ENCODE results near the gene BCAN. TPM values are rescaled to one million over a fixed set of nuclear protein-coding genes. Genes with fewer than 3 reads are reported as not detected.

BCAN gene
- total and polyA plus RNA-seq, 2 of the 8 experiments (the other 6 are each of a cell fraction or from before 2014, with no cell fraction given): 4.5 to 24.0 TPM

- peaks cover 0 to 6% of the 10 kb centered on the region in 2 experiments for H4K20me1 ChIP-seq (replicated peaks in 1 of 2; ENCODE audit: control insufficient read depth in 1 of 2, insufficient read depth in 2 of 2, low read length in 2 of 2)
- no peak overlapping the region for H3K14ac ChIP-seq (ENCODE audit: insufficient read length)
- FAIRE-seq (no peak), DNase-seq (ENCODE audit: low read depth in 1 of 2, low spot score in 2 of 2) (no peak)
- TF ChIP-seq KDM1A (IDR thresholded peaks at IDR 0.05; ENCODE audit: borderline replicate concordance, low read length): peak; percentile 88
- TF ChIP-seq KDM5A (IDR thresholded peaks at IDR 0.05; ENCODE audit: low read length): no peak
- TF ChIP-seq HDAC2 (IDR thresholded peaks at IDR 0.05; ENCODE audit: borderline replicate concordance in 1 of 2, low read depth in 2 of 2, low read length in 2 of 2): 0 out of 4 replicates have a peak, but pooled peaks of 1 of the 2 experiments have one; percentile 45
- CTCF ChIA-PET (ENCODE audit: partially characterized antibody): interaction anchor here (1.8 to 43.0 kb wide), 5 partner anchors 15 to 81 kb away, joined by 6 to 868 read pairs (median 254); partner anchors contain the start of genes HAPLN2 and NES
- no peak overlapping the region for H4K91ac ChIP-seq (replicated peaks; ENCODE audit: insufficient read length, low read length)
- no peak overlapping the region for H3K4me2 ChIP-seq (ENCODE audit: insufficient read depth in 1 of 2, low read depth in 2 of 2, low read length in 2 of 2)
- 82% methylated on average over 1 of the region's 1 CpG; no CpG with 5 or more reads in 1 of the 2 experiments for WGBS, 2 experiments (ENCODE audit: extremely low coverage in 1 of 2, insufficient coverage in 1 of 2, insufficient read length in 1 of 2, insufficient replicate concordance in 2 of 2, low coverage in 1 of 2, low lambda C conversion rate in 2 of 2, missing lambda C conversion rate in 1 of 2)
- no peaks in the 10 kb centered on the region for H3K36me3 ChIP-seq (ENCODE audit: control insufficient read depth in 2 of 4, insufficient read depth in 4 of 4, low read length in 3 of 4)
- no peak overlapping the region for H2AFZ ChIP-seq (ENCODE audit: low read length)
- peaks cover 8 to 23% (median 15%) of the 10 kb centered on the region in 4 experiments for H3K4me1 ChIP-seq (replicated peaks in 1 of 4; ENCODE audit: control insufficient read depth in 3 of 4, insufficient read depth in 4 of 4, low read length in 3 of 4)
- no peak overlapping the region for H3K23ac ChIP-seq (ENCODE audit: insufficient read length)
- H2AK5ac ChIP-seq (ENCODE audit: low read depth, low read length): no peak overlapping the region; the same call in 1 of the 2 replicates
- no peak overlapping the region for H2BK5ac ChIP-seq (ENCODE audit: low read depth, low read length)
- H2BK12ac ChIP-seq (ENCODE audit: low read depth, low read length): no peak overlapping the region
- no peaks in the 10 kb centered on the region for H3K79me1 ChIP-seq (ENCODE audit: low read depth, low read length)
- no peaks in the 10 kb centered on the region for H3K9me3 ChIP-seq (ENCODE audit: insufficient read depth in 2 of 2, low read depth in 1 of 2, low read length in 1 of 2)
- H4K5ac ChIP-seq (ENCODE audit: insufficient read length, low read depth, low read length): no peak overlapping the region
- no peak overlapping the region for H3K56ac ChIP-seq (replicated peaks; ENCODE audit: insufficient read length, low read depth, low read length)
- H3K4me3 ChIP-seq (ENCODE audit: extremely low read depth in 1 of 4, insufficient read depth in 2 of 4, low read depth in 3 of 4, low read length in 4 of 4): no peak overlapping the region
- no peaks in the 10 kb centered on the region for H3K79me2 ChIP-seq (ENCODE audit: control insufficient read depth in 1 of 2, insufficient read depth in 2 of 2, low read length in 2 of 2)
- 0 out of 2 replicates have a peak overlapping the region, but pooled peaks have one; percentile 4 for H3K18ac ChIP-seq (ENCODE audit: extremely low read depth, low read length)
- no peak overlapping the region for H3K9ac ChIP-seq (replicated peaks in 1 of 4; ENCODE audit: extremely low read depth in 1 of 4, low read depth in 3 of 4, low read length in 3 of 4)
- H3K23me2 ChIP-seq (ENCODE audit: low read depth, low read length): peaks cover 13% of the 10 kb centered on the region; the same call in 1 of the 2 replicates
- H2BK20ac ChIP-seq (ENCODE audit: low read length): no peak overlapping the region
- no peak overlapping the region for H3K27ac ChIP-seq (ENCODE audit: low read depth, low read length)
- H2BK15ac ChIP-seq (ENCODE audit: low read length): no peak overlapping the region
- H3K4ac ChIP-seq (replicated peaks; ENCODE audit: insufficient read length, low read depth, low read length): no peak overlapping the region
- H2BK120ac ChIP-seq (replicated peaks; ENCODE audit: low read depth, low read length): no peak overlapping the region
- peaks cover 11 to 76% (median 59%) of the 10 kb centered on the region in 4 experiments for H3K27me3 ChIP-seq (replicated peaks in 1 of 4; ENCODE audit: control insufficient read depth in 3 of 4, extremely low read depth in 1 of 4, insufficient read depth in 3 of 4, low read length in 3 of 4)
- H4K8ac ChIP-seq (ENCODE audit: extremely low read depth, insufficient read depth, low read length): no peak overlapping the region
- POLR2A ChIA-PET (ENCODE audit: partially characterized antibody): interaction anchor here (0.9 to 4.5 kb wide), 4 partner anchors 8 to 32 kb away, joined by 3 to 22 read pairs (median 14); partner anchors contain the start of gene NES
Measured at GRCh38 chr1:156644640-156645039, 2.7 kb downstream of the BCAN start.

All from H1 (cell line).